ENCODE data around the gene GARRE1. TPM values are rescaled to one million over a fixed set of nuclear protein-coding genes. Genes with fewer than 3 reads are reported as not detected.

The GARRE1 gene
- total RNA-seq, 1 experiment from 2014 or later: 9.2 TPM

DNA sequence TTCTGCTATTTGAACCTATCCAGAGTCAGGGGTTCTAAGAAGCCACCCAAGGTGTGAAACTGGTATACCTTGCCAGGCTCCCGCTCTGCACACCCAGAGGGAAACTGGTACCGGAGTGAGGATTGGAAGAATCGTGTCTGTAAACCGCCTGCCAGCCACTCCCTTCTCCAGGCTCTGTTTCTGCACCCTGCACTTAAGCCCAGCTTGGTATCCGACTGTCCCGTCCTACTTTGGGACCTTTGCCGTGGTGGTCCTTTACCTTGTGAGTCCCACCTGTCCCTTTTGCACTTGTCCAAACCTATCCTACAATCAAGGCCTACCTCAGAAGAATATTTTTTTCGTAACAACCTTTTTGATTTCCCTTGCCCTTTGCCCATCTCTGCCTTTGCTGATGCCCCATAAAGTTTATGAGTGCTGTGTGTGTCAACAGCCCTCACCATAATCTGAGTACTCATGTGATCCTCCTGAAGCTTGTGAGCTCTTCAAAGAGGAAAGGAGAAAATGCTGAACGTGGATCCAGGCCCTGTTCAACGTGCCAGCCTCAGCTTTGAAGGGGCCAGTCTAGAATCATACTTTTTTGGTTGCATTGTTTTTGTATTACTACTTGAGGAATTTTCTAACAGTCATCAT lies 44.7 kb downstream of the GARRE1 start:
- DNase-seq (ENCODE audit: low spot score): no peak

DNA sequence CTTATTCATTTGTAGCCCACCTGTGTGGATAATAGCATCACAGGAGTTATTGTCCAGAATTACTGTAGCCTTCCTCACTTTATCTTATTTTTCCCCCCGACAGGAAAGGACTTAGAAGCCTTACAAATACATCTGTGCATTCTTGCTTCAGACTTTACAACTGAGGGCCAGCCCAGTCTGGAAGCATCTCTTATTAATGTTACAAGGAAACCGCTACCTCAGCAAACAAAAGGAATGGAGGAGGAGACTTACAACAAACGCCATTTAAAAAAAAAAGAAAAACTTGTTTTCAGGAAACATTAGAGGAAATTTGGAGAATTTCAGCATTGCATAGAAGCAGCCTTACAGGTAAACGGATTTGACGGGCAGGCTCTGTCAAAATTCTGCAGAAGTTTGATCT lies 45.2 kb downstream of the GARRE1 start:
- no peak for DNase-seq (ENCODE audit: low spot score)

DNA sequence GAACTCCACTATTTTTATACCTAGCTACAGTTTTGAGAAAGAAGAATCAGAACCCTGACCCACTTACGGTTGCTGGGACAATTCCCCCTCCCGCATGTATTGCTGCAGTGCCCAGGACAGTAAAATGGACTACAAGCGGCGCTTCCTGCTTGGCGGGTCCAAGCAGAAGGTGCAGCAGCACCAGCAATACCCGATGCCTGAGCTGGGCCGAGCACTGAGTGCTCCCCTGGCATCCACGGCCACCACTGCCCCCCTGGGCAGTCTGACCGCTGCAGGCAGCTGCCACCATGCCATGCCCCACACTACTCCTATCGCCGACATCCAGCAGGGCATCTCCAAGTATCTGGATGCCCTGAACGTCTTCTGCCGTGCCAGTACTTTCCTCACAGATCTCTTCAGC lies 46.0 kb downstream of the GARRE1 start:
- DNase-seq (ENCODE audit: low spot score): no peak

DNA sequence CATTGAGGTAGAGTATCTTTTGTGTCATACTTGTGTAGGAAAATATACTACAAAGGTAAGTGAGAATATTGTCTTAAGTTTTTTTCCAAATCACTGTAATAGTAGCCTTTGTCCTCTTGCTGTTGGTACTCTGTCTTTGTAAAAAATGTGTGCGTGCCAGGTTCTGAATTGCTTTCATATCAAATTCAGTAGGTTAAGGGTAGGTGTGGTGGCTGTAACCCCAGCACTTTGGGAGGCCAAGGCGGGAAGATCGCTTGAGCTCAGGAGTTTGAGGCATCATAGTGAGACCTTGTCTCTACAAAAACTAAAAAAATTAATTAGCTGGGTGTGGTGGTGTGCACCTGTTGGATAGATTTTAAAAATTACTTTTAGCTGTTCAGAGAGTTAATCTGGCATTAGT lies 46.6 kb downstream of the GARRE1 start:
- DNase-seq (ENCODE audit: low spot score): no peak

Other genes with a start within 250 kb of the GARRE1 start
- 48.1 and 52.7 TPM in 2 replicates for gene LSM14A, start 82.0 kb upstream of the GARRE1 start, total RNA-seq (2014; rRNA removed; shearing (Covaris generic))
- 179 and 185 TPM in 2 replicates for gene GPI, start 110.6 kb downstream of the GARRE1 start, total RNA-seq (2014; rRNA removed; shearing (Covaris generic))
- gene PDCD2L, start 149.8 kb downstream of the GARRE1 start, total RNA-seq (2014; rRNA removed; shearing (Covaris generic)): 30.8 and 42.1 TPM in 2 replicates
- 223 and 256 TPM in 2 replicates for gene UBA2, start 173.8 kb downstream of the GARRE1 start, total RNA-seq (2014; rRNA removed; shearing (Covaris generic))
- 39.5 and 43.6 TPM in 2 replicates for gene WTIP, start 227.2 kb downstream of the GARRE1 start, total RNA-seq (2014; rRNA removed; shearing (Covaris generic))

Measured in A172 (cell line).